HG03342 (cell line): ENCODE data around the gene GALNT15.

ENCODE experiments used
- ATAC-seq: cut with Tn5 transposase; IDR thresholded peaks from one replicate; pipeline ENCODE4 v1.9.1; 2021; ENCODE audit warnings: mild to moderate bottlenecking, moderate library complexity; ENCODE audit not compliant: unreplicated experiment

The GALNT15 gene

GRCh38 chr3:16279010-16279801 is 104.7 kb downstream of the GALNT15 start:
- ATAC-seq: no peak

GRCh38 chr3:16280671-16281070 is 106.2 kb downstream of the GALNT15 start:
- no peak for ATAC-seq
